CD4-positive, alpha-beta T cell (primary cell): ENCODE measurements around the gene NLRP12. TPM values are rescaled to one million over a fixed set of nuclear protein-coding genes. Genes with fewer than 3 reads are reported as not detected.
"Not testable (repeated sequence)": the region's sequence is repeated elsewhere in the genome, so short reads cannot be mapped to it uniquely, and the experiment has no call there.

Experiments
- ATAC-seq: fragments of 200-7000 bp; cut with Tn5 transposase; one replicate; pipeline ENCODE4 v1.10.0; 2022; ENCODE audit warnings: mild to moderate bottlenecking; ENCODE audit not compliant: poor library complexity
- CTCF ChIA-PET: fragments of 350-600 bp; sonication (Branson Sonifier 250); formaldehyde crosslinking; loops from one replicate; lab custom pipeline; 2021; ENCODE audit warnings: antibody characterized with exemption, inconsistent platforms; lab: Charles Lee
- POLR2A ChIA-PET: fragments of 350-600 bp; sonication (Branson Sonifier 250); formaldehyde crosslinking; loops from one replicate; lab custom pipeline; 2021; ENCODE audit warnings: antibody characterized with exemption, inconsistent platforms; lab: Charles Lee
- DNase-seq, 14 experiments: peaks; one replicate each; pipeline ENCODE4 v3.0.0-alpha.2; 2013 to 2020; ENCODE audit warnings: mixed read lengths in 2 of 14
- H3K27ac ChIP-seq, 2 donors: one replicate each; pipeline versions ENCODE4 v1.5.1 to v1.7.0; 2013; ENCODE audit warnings: low read length in 2 of 2, low read depth in 1 of 2, mild to moderate bottlenecking in 1 of 2
- H3K27me3 ChIP-seq, 2 experiments: 1 replicate in 1 of 2; 2 replicates in 1 of 2; pipeline versions ENCODE4 v1.6.1 to v1.7.0; 2013; ENCODE audit warnings: low read length in 2 of 2, control low read depth in 1 of 2, mild to moderate bottlenecking in 1 of 2, moderate library complexity in 1 of 2; ENCODE audit not compliant: insufficient read depth in 2 of 2, control insufficient read depth in 1 of 2
- H3K36me3 ChIP-seq: one replicate; pipeline ENCODE4 v1.6.1; 2013; ENCODE audit warnings: low read length, control low read depth; ENCODE audit not compliant: insufficient read depth
- H3K4me1 ChIP-seq: one replicate; pipeline ENCODE4 v1.6.1; 2013; ENCODE audit warnings: low read length, control low read depth; ENCODE audit not compliant: insufficient read depth
- H3K4me3 ChIP-seq: one replicate; pipeline ENCODE4 v1.5.1; 2013; ENCODE audit warnings: mild to moderate bottlenecking, low read length, moderate library complexity
- H3K9me3 ChIP-seq, 2 experiments: 1 replicate in 1 of 2; 2 replicates in 1 of 2; pipeline versions ENCODE4 v1.6.1 to v1.7.0; 2013; ENCODE audit warnings: low read length in 2 of 2, mild to moderate bottlenecking in 2 of 2, control low read depth in 1 of 2, moderate library complexity in 1 of 2; ENCODE audit not compliant: control insufficient read depth in 1 of 2, insufficient read depth in 1 of 2
- H3K27ac Mint-ChIP-seq: one replicate; pipeline ENCODE4 v1.8.0; 2020; ENCODE audit warnings: mixed read lengths
- H3K27me3 Mint-ChIP-seq: one replicate; pipeline ENCODE4 v1.8.0; 2021; ENCODE audit warnings: mixed read lengths
- H3K36me3 Mint-ChIP-seq: one replicate; pipeline ENCODE4 v1.8.0; 2021; ENCODE audit warnings: low read depth, mixed read lengths
- H3K4me1 Mint-ChIP-seq: one replicate; pipeline ENCODE4 v1.8.0; 2021; ENCODE audit warnings: low read depth, mixed read lengths
- H3K4me3 Mint-ChIP-seq: one replicate; pipeline ENCODE4 v1.8.0; 2020; ENCODE audit warnings: mild to moderate bottlenecking, mixed read lengths
- H3K9me3 Mint-ChIP-seq: one replicate; pipeline ENCODE4 v1.8.0; 2020; ENCODE audit warnings: mixed read lengths
- intact Hi-C, 2 experiments: fragments of 100-400 bp; cut with DNase I in 1 of 2; cut with micrococcal nuclease in 1 of 2; formaldehyde crosslinking; loops; one replicate each; pipeline versions ENCODE4 v1.15.1 to v1.9.0; 2023 to 2025; cut with DNase I, micrococcal nuclease
- total RNA-seq, 174 experiments: library from RNA in 2 of 174; stranded (reverse) in 2 of 174; gene quantifications; one replicate each; pipeline ENCODE4 v1.2.3 and lab custom pipeline; 2021 to 2026
- TF ChIP-seq, protein P1 (sequence below): fragments of 200-600 bp; IDR thresholded peaks from one replicate; pipeline ENCODE4 v1.8.0; 2022; ENCODE audit warnings: antibody characterized with exemption, mild to moderate bottlenecking

NLRP12 gene
- total RNA-seq, 2 experiments from 2014 or later, result 0.08 TPM; not detected in 1

DNA sequence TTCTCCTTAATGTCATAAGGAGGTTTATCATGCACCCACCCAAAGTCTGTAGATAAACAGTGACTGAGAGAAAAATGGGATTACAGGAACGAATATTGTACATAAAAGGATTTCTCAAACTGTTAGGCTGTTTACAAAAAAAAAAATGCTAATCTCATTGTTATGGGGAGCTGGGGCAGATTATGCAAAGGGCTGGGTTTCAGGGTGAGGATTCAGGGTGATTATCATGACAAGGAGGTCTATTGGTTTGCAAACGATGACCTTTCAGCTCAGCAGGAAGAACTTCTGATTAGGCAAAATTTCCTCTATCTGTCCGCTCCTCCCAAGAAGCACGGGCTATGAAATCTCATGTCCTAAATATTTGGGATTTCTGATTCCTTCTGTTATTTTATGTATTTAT lies 41.4 kb downstream of the NLRP12 start:
- ATAC-seq (no peak), DNase-seq (no peak)
- no peaks in the 10 kb centered on the region for H3K9me3 Mint-ChIP-seq
- H3K4me3 Mint-ChIP-seq, result no peak overlapping the region
- ChIA-PET CTCF (interaction anchor here (1.7 kb wide), 1 partner anchor 10 kb away, joined by 4 read pairs; no protein-coding TSS in a partner anchor), POLR2A (no interaction called here)
- H3K36me3 Mint-ChIP-seq, result no peaks in the 10 kb centered on the region
- no peaks in the 10 kb centered on the region for H3K4me1 Mint-ChIP-seq
- Histone ChIP-seq H3K4me3 (no peak overlapping the region), H3K4me1 (no peaks in the 10 kb centered on the region), H3K27ac (no peak overlapping the region), H3K27me3 (no peaks in the 10 kb centered on the region), H3K9me3 (peaks cover 0 to 7% of the 10 kb centered on the region in 2 experiments), H3K36me3 (no peaks in the 10 kb centered on the region)
- TF ChIP-seq, protein P1, sequence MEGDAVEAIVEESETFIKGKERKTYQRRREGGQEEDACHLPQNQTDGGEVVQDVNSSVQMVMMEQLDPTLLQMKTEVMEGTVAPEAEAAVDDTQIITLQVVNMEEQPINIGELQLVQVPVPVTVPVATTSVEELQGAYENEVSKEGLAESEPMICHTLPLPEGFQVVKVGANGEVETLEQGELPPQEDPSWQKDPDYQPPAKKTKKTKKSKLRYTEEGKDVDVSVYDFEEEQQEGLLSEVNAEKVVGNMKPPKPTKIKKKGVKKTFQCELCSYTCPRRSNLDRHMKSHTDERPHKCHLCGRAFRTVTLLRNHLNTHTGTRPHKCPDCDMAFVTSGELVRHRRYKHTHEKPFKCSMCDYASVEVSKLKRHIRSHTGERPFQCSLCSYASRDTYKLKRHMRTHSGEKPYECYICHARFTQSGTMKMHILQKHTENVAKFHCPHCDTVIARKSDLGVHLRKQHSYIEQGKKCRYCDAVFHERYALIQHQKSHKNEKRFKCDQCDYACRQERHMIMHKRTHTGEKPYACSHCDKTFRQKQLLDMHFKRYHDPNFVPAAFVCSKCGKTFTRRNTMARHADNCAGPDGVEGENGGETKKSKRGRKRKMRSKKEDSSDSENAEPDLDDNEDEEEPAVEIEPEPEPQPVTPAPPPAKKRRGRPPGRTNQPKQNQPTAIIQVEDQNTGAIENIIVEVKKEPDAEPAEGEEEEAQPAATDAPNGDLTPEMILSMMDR, result no peak
- intact Hi-C loops, result no loop called here
- no peak overlapping the region for H3K27ac Mint-ChIP-seq
- H3K27me3 Mint-ChIP-seq, result peaks cover 14% of the 10 kb centered on the region

DNA sequence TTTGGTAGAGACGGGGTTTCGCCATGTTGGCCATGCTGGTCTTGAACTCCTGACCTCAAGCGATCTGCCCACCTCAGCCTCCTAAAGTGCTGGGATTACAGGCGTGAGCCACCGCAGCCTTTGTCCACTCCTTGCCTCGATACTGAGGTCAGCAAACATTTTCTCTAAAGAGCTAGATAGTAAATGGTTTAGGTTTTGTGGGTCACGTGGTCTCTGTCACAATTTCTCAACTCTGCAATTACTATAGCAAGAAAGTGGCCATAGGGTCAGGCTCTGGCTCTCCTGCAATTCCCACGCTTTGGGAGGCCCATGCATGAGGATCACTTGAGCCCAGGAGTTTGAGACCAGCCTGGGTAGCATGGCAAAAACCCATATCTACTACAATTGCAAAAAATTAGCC lies 42.8 kb downstream of the NLRP12 start:
- H3K27me3 ChIP-seq, H3K27ac ChIP-seq, H3K36me3 Mint-ChIP-seq, H3K9me3 ChIP-seq, H3K4me1 ChIP-seq, H3K4me3 ChIP-seq, POLR2A ChIA-PET, DNase-seq, ATAC-seq, H3K4me3 Mint-ChIP-seq, H3K9me3 Mint-ChIP-seq, H3K27me3 Mint-ChIP-seq, H3K36me3 ChIP-seq, intact Hi-C loops, H3K27ac Mint-ChIP-seq, H3K4me1 Mint-ChIP-seq: not testable (repeated sequence)
- CTCF ChIA-PET, result interaction anchor here (0.9 kb wide), 1 partner anchor 12 kb away, joined by 5 read pairs; no protein-coding TSS in a partner anchor

DNA sequence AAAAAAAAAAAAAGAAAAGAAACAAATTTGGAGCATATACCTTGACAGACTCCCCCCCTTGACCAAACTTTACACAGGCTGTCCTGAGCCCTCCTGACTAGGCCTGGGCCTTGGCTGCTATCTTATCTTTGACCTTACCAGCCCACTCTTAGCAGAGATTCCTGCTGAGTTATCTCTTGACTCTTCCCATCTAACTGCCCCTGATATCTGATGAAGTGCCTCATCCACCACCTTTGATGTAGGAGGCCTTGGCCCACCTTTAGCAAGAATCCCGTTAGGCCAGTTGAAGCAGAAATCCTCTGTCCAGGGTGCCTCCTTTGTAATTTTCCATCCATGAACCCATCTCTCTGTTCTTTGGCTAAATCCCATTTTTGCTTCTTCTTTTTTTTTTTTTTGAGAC lies 43.6 kb downstream of the NLRP12 start:
- H3K27me3 Mint-ChIP-seq, result peaks cover 6% of the 10 kb centered on the region
- CTCF ChIA-PET, result interaction anchor here (0.9 kb wide), 1 partner anchor 12 kb away, joined by 5 read pairs; no protein-coding TSS in a partner anchor
- H3K9me3 Mint-ChIP-seq, result no peaks in the 10 kb centered on the region
- POLR2A ChIA-PET, result no interaction called here
- Histone ChIP-seq H3K27me3 (no peaks in the 10 kb centered on the region), H3K4me3 (no peak overlapping the region), H3K9me3 (no peaks in the 10 kb centered on the region), H3K36me3 (no peaks in the 10 kb centered on the region), H3K27ac (no peak overlapping the region), H3K4me1 (no peaks in the 10 kb centered on the region)
- H3K36me3 Mint-ChIP-seq, result no peaks in the 10 kb centered on the region
- intact Hi-C loops, result no loop called here
- no peak overlapping the region for H3K4me3 Mint-ChIP-seq
- no peak for ATAC-seq
- no peaks in the 10 kb centered on the region for H3K4me1 Mint-ChIP-seq
- H3K27ac Mint-ChIP-seq, result no peak overlapping the region
- TF ChIP-seq, protein P1, result no peak
- no peak for DNase-seq

DNA sequence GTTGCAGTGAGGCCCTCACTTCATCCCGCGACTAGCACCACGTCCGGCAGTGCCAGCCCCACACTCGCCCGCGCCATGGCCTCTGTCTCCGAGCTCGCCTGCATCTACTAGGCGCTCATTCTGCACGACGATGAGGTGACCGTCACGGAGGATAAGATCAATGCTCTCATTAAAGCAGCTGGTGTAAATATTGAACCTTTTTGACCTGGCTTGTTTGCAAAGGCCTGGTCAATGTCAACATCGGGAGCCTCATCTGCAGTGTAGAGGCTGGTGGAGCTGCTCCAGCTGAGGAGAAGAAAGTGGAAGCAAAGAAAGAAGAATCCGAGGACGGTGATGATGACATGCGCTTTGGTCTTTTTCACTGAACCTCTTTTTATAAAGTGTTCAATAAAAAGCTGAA lies 48.6 kb downstream of the NLRP12 start:
- DNase-seq (no peak), ATAC-seq (no peak)
- no peaks in the 10 kb centered on the region for H3K4me1 Mint-ChIP-seq
- H3K4me3 Mint-ChIP-seq, result no peak overlapping the region
- H3K36me3 ChIP-seq, result no peaks in the 10 kb centered on the region
- H3K27ac ChIP-seq, result no peak overlapping the region
- peaks cover 7% of the 10 kb centered on the region for H3K27me3 Mint-ChIP-seq
- ChIA-PET CTCF (interaction anchor here (0.7 to 1.7 kb wide), 3 partner anchors 17 to 1092 kb away, joined by 3 to 4 read pairs (median 3); no protein-coding TSS in a partner anchor), POLR2A (no interaction called here)
- TF ChIP-seq, protein P1, result no peak
- H3K4me1 ChIP-seq, result no peaks in the 10 kb centered on the region
- intact Hi-C loops, result no loop called here
- H3K4me3 ChIP-seq, result no peak overlapping the region
- no peaks in the 10 kb centered on the region for H3K9me3 Mint-ChIP-seq
- no peaks in the 10 kb centered on the region for H3K9me3 ChIP-seq
- no peaks in the 10 kb centered on the region for H3K27me3 ChIP-seq
- H3K27ac Mint-ChIP-seq, result no peak overlapping the region
- no peaks in the 10 kb centered on the region for H3K36me3 Mint-ChIP-seq

DNA sequence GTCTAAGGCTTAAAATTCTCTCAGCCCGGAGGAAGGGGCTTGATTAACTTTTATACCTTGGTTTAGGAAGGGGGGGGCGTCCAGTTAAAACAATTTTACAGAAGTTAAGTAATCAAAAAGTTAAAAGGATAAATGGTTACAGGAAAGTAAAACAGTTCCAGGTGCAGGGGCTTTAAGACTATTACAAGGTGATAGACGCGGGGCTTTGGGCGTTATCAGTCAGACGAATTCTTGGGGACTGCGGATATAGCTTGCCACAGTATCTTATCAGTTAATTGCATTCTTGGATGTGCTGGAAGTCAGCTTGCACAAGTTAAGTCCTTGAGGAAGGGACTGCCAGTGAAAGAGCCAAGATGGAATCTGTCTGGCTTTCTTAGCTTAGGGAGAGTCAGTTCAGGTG lies 49.6 kb downstream of the NLRP12 start:
- H3K4me3 Mint-ChIP-seq, H3K27ac Mint-ChIP-seq, H3K4me3 ChIP-seq, H3K27ac ChIP-seq, H3K36me3 ChIP-seq, H3K4me1 ChIP-seq, H3K9me3 Mint-ChIP-seq, H3K9me3 ChIP-seq, DNase-seq, H3K27me3 Mint-ChIP-seq, POLR2A ChIA-PET, ATAC-seq, H3K27me3 ChIP-seq, H3K36me3 Mint-ChIP-seq, H3K4me1 Mint-ChIP-seq: not testable (repeated sequence)
- CTCF ChIA-PET, result interaction anchor here (1.2 to 1.7 kb wide), 2 partner anchors 19 to 28 kb away, joined by 4 read pairs; no protein-coding TSS in a partner anchor
- intact Hi-C loops, result loop anchor here (5.0 kb wide), 2 partner anchors 248 to 258 kb away; no protein-coding TSS in a partner anchor
